Left ventricle myocardium superior (tissue), 1 donor: ENCODE data around the gene QTRT2. TPM values are rescaled to one million over a fixed set of nuclear protein-coding genes. Genes with fewer than 3 reads are reported as not detected.

Experiments used
- ATAC-seq: fragments of 200-7000 bp; cut with Tn5 transposase; one replicate; pipeline ENCODE4 v1.9.1; 2020; ENCODE audit warnings: mild to moderate bottlenecking, moderate library complexity
- DNase-seq: peaks from one replicate; pipeline ENCODE4 v3.0.0-alpha.2; 2020
- intact Hi-C: fragments of 100-400 bp; cut with micrococcal nuclease; formaldehyde crosslinking; loops from one replicate; pipeline ENCODE4 v1.11.0; 2022
- long read RNA-seq: library from polyadenylated mRNA; unstranded; transcript quantifications from one replicate; pipeline ENCODE4 v2.0.0, GENCODE V29; 2021
- total RNA-seq: library from RNA; stranded (reverse); fragmentation: NEBNext Ultra II Directional; extraction: Animal tissue kit (Norgen Biotek cat#: 25700); gene quantifications from one replicate; pipeline ENCODE4 v1.2.1, GENCODE V29; 2021
- donor health status: DM: no; HTN: yes; CAD: no; lungs with severe emphysema.

Gene QTRT2
- 3.6 TPM for total RNA-seq
- long read RNA-seq, full-length matches to known transcripts = 5 of 5 reads
- long read RNA-seq, partial matches to known transcripts = 0 of 5 reads
- long read RNA-seq, other reads (novel, unspliced or antisense) = 0 of 5 reads

GRCh38 chr3:114056130-114057010, at the start of gene QTRT2, which contains the start of gene CCDC191:
QTRT2 (plus strand) TSS chr3:114056737; CDS start chr3:114065258, 8,521 bp downstream.
CCDC191 (minus strand) TSS chr3:114056526; CDS start chr3:114056466, 60 bp downstream.
- peak; percentile 97 for DNase-seq
- intact Hi-C loops = no loop called here
- ATAC-seq = peak; percentile 100

- intact Hi-C loops = no loop called here
- no peak for DNase-seq
- ATAC-seq = no peak
Observed at GRCh38 chr3:114011059-114011797, 45.3 kb upstream of the QTRT2 start.

DNA sequence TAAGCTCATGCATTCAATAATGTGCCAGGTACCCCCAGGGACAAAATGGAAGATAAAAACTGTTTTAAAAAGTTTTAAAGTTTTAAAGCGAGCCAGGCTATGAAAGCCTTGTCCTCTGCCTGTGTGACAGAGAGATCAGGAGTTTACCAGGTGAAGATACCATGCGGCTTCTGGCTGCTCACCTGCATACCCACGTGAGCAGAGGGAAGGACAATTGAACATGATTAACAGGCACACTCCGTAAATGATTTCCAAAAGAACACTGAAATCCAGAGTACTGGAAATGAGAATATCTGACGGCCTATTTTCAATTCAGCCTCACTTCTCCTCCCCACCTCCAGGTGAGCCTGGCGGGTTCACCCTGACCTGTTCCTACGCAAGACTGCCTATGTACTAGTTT, 42.3 kb upstream of the QTRT2 start:
- ATAC-seq = no peak
- no peak for DNase-seq
- intact Hi-C loops = no loop called here

DNA sequence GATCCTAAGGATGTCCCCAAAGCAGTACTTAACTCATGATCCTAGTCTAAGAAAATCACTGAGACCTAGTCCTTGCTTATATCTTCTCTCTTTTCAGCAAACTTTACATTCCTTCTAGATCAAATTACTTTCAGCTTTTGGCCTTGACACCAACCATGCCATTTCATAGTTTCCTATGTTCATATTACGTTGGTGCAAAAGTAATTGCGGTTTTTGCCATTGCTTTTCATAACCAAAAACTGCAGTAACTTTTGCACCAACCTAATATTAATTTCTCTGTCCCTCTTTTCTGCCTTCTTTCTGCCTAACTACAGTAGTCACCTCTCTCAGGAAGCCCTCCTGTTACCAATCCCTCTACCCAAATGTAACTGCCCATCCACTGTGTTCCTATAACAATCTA, 37.1 kb upstream of the QTRT2 start:
- intact Hi-C loops = no loop called here
- ATAC-seq (no peak), DNase-seq (no peak)

- DNase-seq (no peak), ATAC-seq (no peak)
- intact Hi-C loops = no loop called here
Observed at GRCh38 chr3:114020907-114021306, 35.6 kb upstream of the QTRT2 start.

DNA sequence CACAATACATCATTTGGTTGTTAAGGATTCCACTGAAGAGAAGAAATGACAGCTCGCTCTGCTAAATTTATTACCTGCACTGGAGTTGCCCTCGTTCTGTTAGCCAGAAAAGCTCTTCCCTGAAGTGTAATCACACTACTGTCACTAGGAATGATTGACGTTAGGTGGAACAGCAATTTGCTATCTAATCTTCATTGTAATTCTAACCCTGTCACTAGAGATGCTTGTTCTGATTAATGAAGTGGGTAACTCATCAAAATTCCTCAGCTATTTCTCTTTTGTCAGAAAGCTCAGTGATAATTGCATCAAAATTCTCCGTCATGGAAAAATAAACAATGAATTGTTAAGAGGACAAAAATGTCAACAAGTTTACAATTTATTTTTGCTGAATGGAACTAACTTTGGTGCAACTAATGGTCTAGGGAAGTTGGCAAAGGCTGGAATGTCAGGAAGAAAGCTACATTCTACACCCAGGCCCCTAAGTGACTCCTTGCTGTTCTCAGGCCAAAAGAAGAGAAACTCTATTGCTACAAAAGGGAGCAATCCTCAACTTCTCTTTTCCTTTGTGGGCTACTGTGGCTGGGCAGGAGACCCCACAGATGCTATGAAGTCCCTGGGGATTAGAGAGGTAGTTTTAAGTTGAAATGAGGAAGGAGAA, 34.3 kb upstream of the QTRT2 start:
- ATAC-seq (no peak), DNase-seq (no peak)
- intact Hi-C loops = no loop called here

DNA sequence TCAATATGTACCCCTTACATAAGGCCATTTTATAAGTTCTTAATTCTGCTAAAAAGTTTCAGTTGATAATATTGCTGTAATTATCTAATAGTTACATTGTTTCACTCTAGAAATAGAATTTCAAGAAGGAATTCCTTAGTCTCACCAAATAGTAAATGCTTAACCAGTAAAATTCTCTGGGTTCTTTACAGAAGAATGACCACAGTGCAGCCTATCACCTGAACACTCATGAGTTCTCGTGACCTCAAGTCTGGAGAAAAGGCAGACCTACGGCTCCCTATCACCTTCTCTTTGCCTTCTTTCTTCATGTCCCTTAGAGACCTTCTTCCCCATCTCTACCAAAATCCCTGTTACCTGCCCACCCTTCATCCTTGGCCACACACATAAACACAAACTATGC, 31.1 kb upstream of the QTRT2 start:
- intact Hi-C loops = no loop called here

GRCh38 chr3:114026331-114026730, 30.2 kb upstream of the QTRT2 start:
- ATAC-seq = no peak
- intact Hi-C loops = no loop called here
- DNase-seq = no peak

More for the DNA sequence above, 31.1 kb upstream of the QTRT2 start:
- ATAC-seq (no peak), DNase-seq (no peak)

GRCh38 chr3:114033721-114034120, 22.8 kb upstream of the QTRT2 start:
- intact Hi-C loops = no loop called here

DNA sequence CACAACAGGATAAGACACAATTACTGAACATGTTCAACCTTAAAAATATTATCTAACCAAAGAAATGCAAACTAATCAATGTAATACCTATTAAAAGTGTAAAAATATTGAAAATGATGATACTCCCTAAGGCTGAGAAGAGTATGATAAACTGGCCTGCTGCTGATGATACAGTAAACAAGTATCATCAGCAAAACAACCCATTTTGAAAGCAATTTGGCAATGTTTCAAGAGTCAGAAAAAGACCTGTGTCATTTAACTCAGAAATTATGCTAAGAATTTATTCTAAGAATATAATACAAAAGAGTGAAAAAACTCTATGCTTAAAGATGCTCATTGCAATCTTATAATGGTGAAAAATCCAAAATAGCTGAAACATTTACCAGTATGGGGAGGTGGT, 22.3 kb upstream of the QTRT2 start:
- DNase-seq = no peak
- intact Hi-C loops = no loop called here
- no peak for ATAC-seq

More at GRCh38 chr3:114033721-114034120, 22.8 kb upstream of the QTRT2 start:
- no peak for ATAC-seq
- DNase-seq = no peak

DNA sequence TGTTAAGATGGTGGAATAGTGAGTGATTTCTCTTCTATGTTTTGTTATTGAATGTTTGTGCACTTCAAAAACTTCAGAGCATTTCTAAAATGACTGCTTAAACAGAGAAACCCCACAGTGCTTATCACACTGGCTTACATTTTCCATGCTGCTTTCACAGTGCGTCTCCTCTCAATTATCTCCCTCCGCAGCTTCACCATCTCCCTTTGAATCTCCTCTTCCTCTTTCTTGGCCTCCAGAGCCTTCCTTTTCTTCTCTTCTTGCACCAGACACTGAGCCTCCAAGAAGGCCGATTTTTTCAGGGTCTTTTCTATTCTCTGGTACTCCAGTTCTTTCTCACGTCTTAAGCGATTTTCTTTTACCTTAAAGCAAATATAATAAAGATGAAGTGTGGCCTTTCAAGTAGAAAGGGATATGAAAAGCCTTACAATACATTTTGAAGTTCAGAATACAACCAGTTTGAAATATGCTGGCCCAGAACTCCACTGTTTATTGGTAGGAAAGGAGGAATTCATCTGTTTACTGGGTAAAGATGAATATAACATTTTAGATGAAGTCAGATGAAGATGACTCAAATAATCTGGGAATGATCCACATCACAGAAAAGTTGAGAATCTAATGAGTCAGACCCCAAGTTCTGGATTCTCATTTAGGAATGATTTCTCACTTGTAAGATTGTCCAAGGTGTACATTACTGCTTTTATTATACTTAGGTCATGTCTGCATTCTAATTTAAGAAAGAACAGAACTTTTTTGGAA, 21.6 kb upstream of the QTRT2 start:
- no peak for DNase-seq
- intact Hi-C loops = no loop called here
- ATAC-seq = no peak

DNA sequence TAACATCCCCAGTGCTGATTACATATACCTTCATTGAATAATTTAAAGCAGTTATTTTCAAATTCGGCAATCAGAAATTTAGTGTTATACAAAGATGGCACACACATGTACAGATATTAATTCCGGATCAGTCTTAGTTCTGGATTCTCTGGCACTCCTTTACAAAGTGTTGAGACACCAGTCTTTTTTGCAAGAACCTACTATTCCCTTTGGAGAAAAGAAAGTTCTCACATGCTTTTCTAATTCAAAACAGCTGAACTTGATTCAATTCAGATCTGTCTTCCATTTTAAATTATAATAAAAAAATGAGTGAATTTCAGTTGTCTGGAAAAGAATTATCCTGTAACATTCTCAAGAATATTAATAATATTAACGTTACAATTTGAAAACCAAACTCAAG, 20.6 kb upstream of the QTRT2 start:
- ATAC-seq = no peak

GRCh38 chr3:114043205-114043604, 13.3 kb upstream of the QTRT2 start:
- intact Hi-C loops = no loop called here
- DNase-seq = no peak
- ATAC-seq = no peak

More for the DNA sequence above, 20.6 kb upstream of the QTRT2 start:
- no peak for DNase-seq
- intact Hi-C loops = no loop called here

GRCh38 chr3:114052216-114052615, 4.3 kb upstream of the QTRT2 start:
- intact Hi-C loops = no loop called here
- DNase-seq (no peak), ATAC-seq (no peak)

GRCh38 chr3:114057011-114057347, 442 bp downstream of the QTRT2 start:
- ATAC-seq = no peak
- intact Hi-C loops = no loop called here
- no peak for DNase-seq

GRCh38 chr3:114058646-114059045, 2.1 kb downstream of the QTRT2 start:
- DNase-seq (no peak), ATAC-seq (no peak)
- intact Hi-C loops = no loop called here

DNA sequence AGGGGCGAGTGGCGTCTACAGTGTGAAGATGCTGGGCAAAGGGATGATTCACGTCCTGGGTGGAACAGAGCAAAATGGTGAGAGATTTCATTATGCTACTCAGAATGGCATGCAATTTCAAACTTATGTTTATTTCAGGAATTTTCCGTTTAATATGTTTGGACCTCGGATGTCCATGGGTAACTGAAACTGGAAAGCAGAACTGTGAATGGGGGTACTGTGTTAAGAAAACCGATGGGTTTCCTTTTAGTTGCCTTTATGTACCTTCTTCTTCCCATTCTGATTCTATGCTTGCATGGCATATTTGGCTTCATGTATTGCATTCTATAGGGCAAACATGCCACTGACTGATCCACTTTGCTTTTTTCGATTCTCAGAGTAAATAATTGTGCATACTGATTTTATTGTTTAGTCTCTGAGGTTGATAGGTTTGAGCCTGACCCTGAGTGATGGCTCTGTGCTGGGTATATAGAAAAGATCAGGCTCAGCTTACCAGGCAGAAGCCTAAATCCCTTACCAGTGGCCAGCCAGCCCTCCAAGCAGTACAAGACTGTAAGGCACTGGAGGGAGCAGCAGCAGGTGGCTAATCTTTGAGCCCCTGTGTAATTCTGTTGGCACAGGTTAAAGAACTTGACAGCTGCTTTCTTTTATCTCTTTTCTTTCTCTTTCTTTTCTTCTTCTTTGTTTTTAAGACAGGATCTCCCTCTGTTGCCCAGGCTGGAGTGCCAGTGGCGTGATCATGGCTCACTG, 4.5 kb downstream of the QTRT2 start:
- intact Hi-C loops = no loop called here
- DNase-seq (no peak), ATAC-seq (no peak)

DNA sequence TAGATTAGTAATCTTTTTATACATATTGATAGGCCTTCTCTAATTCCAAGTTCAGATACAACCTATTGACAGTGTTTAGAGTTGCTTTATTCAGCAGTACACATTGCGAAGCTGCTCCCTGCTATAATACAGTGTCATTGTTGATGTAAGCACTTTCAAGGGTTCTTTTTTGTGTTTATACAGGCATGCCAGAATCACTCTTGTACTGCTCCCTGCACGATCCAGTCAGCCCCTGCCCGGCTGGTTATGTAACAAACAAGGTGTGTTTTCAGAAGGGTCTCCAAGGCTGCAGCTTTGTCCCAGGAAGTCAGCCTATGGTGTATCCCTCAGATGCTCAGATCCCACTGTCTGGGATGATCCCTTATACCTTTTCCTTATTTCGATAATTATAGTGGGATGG, 11.3 kb downstream of the QTRT2 start:
- no peak for DNase-seq
- no peak for ATAC-seq
- intact Hi-C loops = no loop called here
